GM21576 (cell line): Measurements from ENCODE around the gene TTYH1.
"Not testable (repeated sequence)": the region's sequence is repeated elsewhere in the genome, so short reads cannot be mapped to it uniquely, and the experiment has no call there.

Experiments used
- ATAC-seq: cut with Tn5 transposase; IDR thresholded peaks from one replicate; pipeline ENCODE4 v1.9.1; 2021; ENCODE audit warnings: mild to moderate bottlenecking, moderate library complexity; ENCODE audit not compliant: unreplicated experiment

TTYH1 gene

DNA sequence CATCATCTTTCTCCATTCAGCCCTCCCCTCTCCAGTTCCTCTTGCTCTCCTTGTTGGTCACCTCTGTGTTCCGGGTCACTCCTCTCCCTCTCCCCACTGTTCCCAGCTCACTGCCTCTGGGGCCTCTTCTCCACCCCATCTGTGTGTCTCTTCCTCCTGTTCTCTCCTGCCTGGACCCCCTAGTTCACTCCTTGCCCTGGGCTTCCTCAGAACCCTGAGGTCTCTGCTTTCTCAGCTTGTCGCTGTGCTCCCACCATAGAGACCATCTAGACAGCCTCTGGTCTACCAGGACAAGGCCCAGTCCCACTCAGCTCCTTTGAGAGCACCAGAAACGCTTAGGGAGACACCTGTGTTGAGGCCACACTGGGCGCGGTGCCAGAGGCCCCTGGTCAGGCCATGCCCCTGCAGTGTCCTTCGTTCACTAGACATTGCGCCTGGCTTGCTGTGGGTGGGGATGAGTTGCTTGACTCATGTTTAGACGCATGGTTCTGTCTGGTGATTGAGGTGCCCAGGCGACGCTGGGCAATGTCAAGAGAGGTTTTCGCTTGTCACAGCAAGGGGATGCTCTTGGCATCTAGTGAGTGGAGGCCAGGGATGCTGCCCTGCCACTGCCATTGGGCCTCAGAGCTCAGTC is 43.5 kb downstream of the TTYH1 start:
- ATAC-seq = no peak

- ATAC-seq = no peak
Measured at GRCh38 chr19:54459282-54460229, 44.3 kb downstream of the TTYH1 start.

GRCh38 chr19:54460230-54461005 is 45.2 kb downstream of the TTYH1 start:
- ATAC-seq = no peak

- ATAC-seq = no peak
Measured at GRCh38 chr19:54461210-54461609, 45.9 kb downstream of the TTYH1 start.

DNA sequence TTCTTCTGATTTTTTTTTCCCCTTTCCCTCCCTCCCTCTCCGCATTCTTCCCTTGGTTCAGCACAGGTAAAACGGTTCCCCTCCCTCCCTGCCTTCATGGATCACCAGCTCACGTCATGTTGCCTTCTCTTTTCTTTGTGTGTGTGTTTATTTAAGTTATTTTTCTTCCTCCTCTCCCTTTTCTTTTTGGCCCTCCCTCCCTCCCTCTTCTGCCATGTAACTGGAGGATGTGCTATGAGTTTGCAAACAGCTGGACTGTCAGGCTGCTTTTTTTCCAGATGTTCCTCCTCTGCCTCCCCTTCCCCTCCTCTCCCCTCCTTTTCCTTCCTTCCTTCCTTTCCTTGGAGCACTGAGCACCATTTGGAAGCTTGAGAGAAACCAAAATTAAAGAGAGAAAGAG is 46.3 kb downstream of the TTYH1 start:
- no peak for ATAC-seq

GRCh38 chr19:54462047-54462654 is 46.9 kb downstream of the TTYH1 start:
- no peak for ATAC-seq

- ATAC-seq = peak; percentile 7
Measured at GRCh38 chr19:54462655-54463530, 47.6 kb downstream of the TTYH1 start.

- peak; percentile 60 for ATAC-seq
Measured at GRCh38 chr19:54463531-54464043, 48.3 kb downstream of the TTYH1 start, which contains the start of gene LENG9. TSS of gene LENG9 (minus strand) at chr19:54463778. CDS start at chr19:54463526, 252 bp downstream.

- ATAC-seq = peak; percentile 35
Measured at GRCh38 chr19:54464044-54464629, 48.9 kb downstream of the TTYH1 start.

- ATAC-seq = peak; percentile 35
Measured at GRCh38 chr19:54464630-54465425, 49.6 kb downstream of the TTYH1 start.

DNA sequence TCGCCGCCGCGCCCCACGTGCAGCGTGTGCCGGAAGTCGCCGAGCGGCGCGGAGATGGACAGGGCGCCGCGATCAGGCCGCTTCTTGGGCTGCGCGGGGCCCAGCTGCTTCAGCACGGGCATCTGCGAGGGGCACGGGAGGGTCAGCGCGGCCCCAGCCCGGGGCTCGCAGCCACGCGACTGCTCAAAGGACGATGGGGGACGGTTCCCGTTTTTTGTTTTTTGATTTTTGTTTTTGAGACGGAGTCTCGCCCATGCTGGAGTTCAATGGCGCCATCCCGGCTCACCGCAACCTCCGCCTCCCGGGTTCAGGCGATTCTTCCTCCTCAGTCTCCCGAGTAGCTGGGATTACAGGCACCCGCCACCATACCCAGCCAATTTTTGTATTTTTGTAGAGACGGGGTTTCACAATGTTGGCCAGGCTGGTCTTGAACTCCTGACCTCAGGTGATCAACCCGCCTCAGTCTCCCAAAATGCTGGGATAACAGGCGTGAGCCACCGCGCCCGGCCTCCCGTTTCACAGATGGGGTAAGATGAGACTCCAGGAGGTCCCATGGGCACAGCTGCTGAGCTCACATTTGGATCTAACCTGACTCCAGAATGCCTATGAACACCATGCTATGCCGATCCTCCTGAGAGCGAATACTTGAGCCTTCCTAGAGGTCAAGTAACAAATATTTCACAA is 50.3 kb downstream of the TTYH1 start:
- no peak for ATAC-seq

DNA sequence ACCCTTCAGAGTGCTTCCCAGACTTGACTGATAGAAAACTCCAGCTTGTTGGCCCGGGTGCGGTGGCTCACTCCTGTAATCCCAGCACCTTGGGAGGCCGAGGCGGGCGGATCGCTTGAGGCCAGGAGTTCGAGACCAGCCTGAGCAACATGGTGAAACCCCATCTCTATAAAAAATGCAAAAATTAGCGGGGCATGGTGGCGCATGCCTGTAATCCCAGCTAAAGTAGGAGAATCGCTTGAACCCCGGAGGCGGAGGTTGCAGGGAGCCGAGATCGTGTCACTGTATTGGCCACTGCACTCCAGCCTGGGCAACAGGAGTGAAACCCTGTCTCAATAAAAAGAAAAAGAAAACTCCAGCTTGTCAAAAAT is 50.8 kb downstream of the TTYH1 start:
- ATAC-seq = not testable (repeated sequence)

- ATAC-seq = no peak
Measured at GRCh38 chr19:54469496-54469934, 54.3 kb downstream of the TTYH1 start.

DNA sequence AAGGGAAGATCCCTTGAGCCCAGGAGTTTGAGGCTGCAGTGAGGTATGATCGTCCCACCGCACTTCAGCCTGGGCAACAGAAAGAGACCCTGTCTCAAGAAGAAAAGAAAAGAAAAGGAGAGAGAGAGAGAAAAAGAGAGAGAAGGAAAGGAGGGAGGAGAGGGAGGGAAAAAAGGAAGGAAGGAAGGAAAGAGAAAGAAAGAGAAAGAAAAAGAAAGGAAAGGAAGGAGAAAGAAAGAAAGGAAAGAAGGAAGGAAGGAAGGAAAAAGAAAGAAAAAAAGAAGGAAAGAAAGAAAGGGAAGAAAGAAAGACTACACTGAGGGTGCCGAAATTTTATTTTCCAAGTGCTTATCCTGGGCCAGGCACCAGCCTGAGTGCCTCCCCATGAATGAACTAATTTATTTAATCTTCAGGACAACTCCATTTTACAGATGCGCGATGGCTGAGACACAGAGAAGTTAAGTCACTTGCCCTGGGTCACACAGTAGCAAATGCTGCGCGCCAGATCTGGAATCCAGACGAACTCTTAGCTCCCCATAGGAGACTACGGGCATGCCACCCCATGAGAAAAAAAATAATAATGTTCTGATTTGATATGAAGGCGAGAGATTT is 55.1 kb downstream of the TTYH1 start:
- ATAC-seq = no peak

GRCh38 chr19:54470991-54471782 is 55.9 kb downstream of the TTYH1 start:
- ATAC-seq = no peak

DNA sequence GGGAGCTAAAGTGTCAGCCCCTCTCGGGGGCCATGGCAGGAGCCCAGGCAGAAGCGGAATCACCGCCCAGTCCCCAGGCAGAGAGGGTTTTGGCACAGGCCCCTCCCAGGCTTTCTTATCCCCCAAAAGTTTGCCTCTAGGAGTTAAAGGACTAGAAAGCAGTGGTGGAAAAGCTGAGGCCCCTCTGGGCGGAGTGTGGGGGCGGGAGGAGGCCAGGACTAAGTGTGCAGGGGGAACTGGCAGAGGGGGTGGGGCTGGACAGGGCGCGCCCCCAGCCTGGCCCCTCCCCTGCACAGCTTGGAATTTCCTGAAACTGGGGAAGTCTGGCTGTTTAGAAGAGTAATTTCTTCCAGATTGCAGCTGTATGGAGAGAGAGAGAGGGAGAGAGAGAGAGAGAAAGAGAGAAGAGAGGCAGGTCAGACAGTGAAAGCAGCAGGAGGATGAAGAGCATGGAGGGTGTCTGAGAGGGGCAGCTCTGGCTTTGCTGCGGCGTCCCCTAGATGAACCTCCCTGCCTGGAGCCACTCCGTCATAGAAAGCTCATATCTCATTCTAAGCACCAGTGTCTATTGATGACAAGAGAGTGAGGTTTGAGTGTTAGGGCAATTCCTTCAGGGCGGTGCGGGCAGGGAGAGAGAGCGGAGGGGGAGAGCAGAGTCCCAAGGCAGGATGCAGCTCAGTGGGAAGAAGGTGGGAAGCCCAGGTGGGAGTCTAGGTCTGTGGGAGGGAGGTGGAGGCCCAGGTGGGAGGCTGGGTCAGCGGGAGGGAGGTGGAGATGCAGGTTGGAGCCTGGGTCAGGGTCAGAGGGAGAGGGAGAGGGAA is 58.0 kb downstream of the TTYH1 start, which contains the start of gene CDC42EP5:
Gene CDC42EP5 (minus strand): TSS at position 226 of the 821 bp plus-strand sequence. CDS start 7,749 bp downstream, outside the sequence.
- ATAC-seq = no peak
